Smooth muscle cell (in vitro differentiated cells): ENCODE results near the gene PITPNM2. TPM values are rescaled to one million over a fixed set of nuclear protein-coding genes. Genes with fewer than 3 reads are reported as not detected.

Experiments
- DNase-seq: peaks from one replicate; lab custom pipeline; 2025; ENCODE audit not compliant: unreplicated experiment; lab: John Stamatoyannopoulos, UW
- H2AFZ ChIP-seq: fragments of 200-600 bp; sonication (generic); 2 replicates; pipeline ENCODE4 v1.6.0; 2016; ENCODE audit warnings: antibody characterized with exemption, low read depth, mild to moderate bottlenecking
- H3F3A ChIP-seq: fragments of 200-600 bp; sonication (generic); 2 replicates; pipeline ENCODE4 v1.6.0; 2017; ENCODE audit warnings: antibody characterized with exemption, low read depth
- H3K27ac ChIP-seq: fragments of 200-600 bp; sonication (generic); 2 replicates; pipeline ENCODE4 v1.5.1; 2016; ENCODE audit warnings: low read depth, mild to moderate bottlenecking
- H3K27me3 ChIP-seq: fragments of 200-600 bp; sonication (generic); 2 replicates; pipeline ENCODE4 v1.6.1; 2016; ENCODE audit warnings: low read depth, mild to moderate bottlenecking
- H3K36me3 ChIP-seq: fragments of 200-600 bp; sonication (generic); 2 replicates; pipeline ENCODE4 v1.5.1; 2016; ENCODE audit warnings: low read depth
- H3K4me1 ChIP-seq: fragments of 200-600 bp; sonication (generic); 2 replicates; pipeline ENCODE4 v1.5.1; 2016; ENCODE audit warnings: low read depth
- H3K4me2 ChIP-seq: fragments of 200-600 bp; sonication (generic); 2 replicates; pipeline ENCODE4 v1.6.0; 2016; ENCODE audit warnings: mild to moderate bottlenecking
- H3K4me3 ChIP-seq: fragments of 200-600 bp; sonication (generic); 2 replicates; pipeline ENCODE4 v1.5.1; 2016; ENCODE audit warnings: mild to moderate bottlenecking
- H3K79me2 ChIP-seq: fragments of 200-600 bp; sonication (generic); 2 replicates; pipeline ENCODE4 v1.6.0; 2016; ENCODE audit warnings: low read depth, mild to moderate bottlenecking
- H3K9ac ChIP-seq: fragments of 200-600 bp; sonication (generic); 2 replicates; pipeline ENCODE4 v1.6.0; 2016; ENCODE audit warnings: low read depth
- H3K9me3 ChIP-seq: fragments of 200-600 bp; sonication (generic); replicated peaks from 2 replicates; pipeline ENCODE4 v1.5.1; 2016; ENCODE audit warnings: low read depth
- H4K20me1 ChIP-seq: fragments of 200-600 bp; sonication (generic); 2 replicates; pipeline ENCODE4 v1.6.0; 2016; ENCODE audit warnings: low read depth
- CTCF ChIP-seq: fragments of 200-600 bp; sonication (generic); IDR thresholded peaks from 2 replicates; pipeline ENCODE4 v1.5.1; 2017; ENCODE audit warnings: borderline replicate concordance, mild to moderate bottlenecking, antibody characterized with exemption; ENCODE audit not compliant: insufficient read depth, poor library complexity, severe bottlenecking
- WGBS: methylation state at CpG from one replicate; pipeline ENCODE4 v1.1.7; 2016; ENCODE audit warnings: low lambda C conversion rate; 5-methylcytosine and 5-hydroxymethylcytosine counted together
- polyA plus RNA-seq: library from polyadenylated mRNA; unstranded; fragments of >200 nt; fragmentation: Nextera tagmentation; extraction: Ambion mirVana; gene quantifications from 2 replicates; pipeline ENCODE4 v1.2.1, GENCODE V29; 2016
- total RNA-seq: library from RNA; depleted of rRNA; stranded (reverse); fragments of >200 nt; gene quantifications from 2 replicates; pipeline ENCODE4 v1.2.3, GENCODE V29; 2014

The PITPNM2 gene
- total and polyA plus RNA-seq, 2 experiments from 2014 or later, result 1.3 to 1.7 TPM

- Histone ChIP-seq H3F3A (peaks cover 8% of the 10 kb centered on the region), H3K27me3 (no peaks in the 10 kb centered on the region), H4K20me1 (no peaks in the 10 kb centered on the region), H2AFZ (no peak overlapping the region), H3K4me1 (peaks cover 10% of the 10 kb centered on the region), H3K9ac (peak overlapping the region; percentile 14), H3K9me3 (no peaks in the 10 kb centered on the region), H3K4me3 (no peak overlapping the region), H3K27ac (peak overlapping the region; percentile 83), H3K79me2 (peaks cover 30% of the 10 kb centered on the region), H3K4me2 (peak overlapping the region; percentile 65), H3K36me3 (no peaks in the 10 kb centered on the region)
- 28% methylated on average over 6 of the region's 6 CpGs for WGBS
- peak; percentile 22 for TF ChIP-seq CTCF
- DNase-seq, result peak; percentile 36
Measured at GRCh38 chr12:123126294-123127181, 24.4 kb downstream of the PITPNM2 start.

- 94% methylated on average over 3 of the region's 3 CpGs for WGBS
Measured at GRCh38 chr12:123122626-123123025, 28.3 kb downstream of the PITPNM2 start.

GRCh38 chr12:123121670-123122069 lies 29.2 kb downstream of the PITPNM2 start:
- H3K9me3 ChIP-seq, result no peaks in the 10 kb centered on the region
- H3K4me2 ChIP-seq, result no peak overlapping the region
- H3K79me2 ChIP-seq, result peaks cover 27% of the 10 kb centered on the region
- no peak overlapping the region for H3K27ac ChIP-seq
- no peak overlapping the region for H3K4me3 ChIP-seq
- peaks cover 22% of the 10 kb centered on the region for H4K20me1 ChIP-seq
- no peak for DNase-seq
- H3F3A ChIP-seq, result no peaks in the 10 kb centered on the region
- H3K9ac ChIP-seq, result no peak overlapping the region
- WGBS, result 89% methylated on average over 6 of the region's 6 CpGs
- TF ChIP-seq CTCF, result no peak
- peaks cover 5% of the 10 kb centered on the region for H3K4me1 ChIP-seq
- no peaks in the 10 kb centered on the region for H3K36me3 ChIP-seq
- H3K27me3 ChIP-seq, result no peaks in the 10 kb centered on the region
- H2AFZ ChIP-seq, result no peak overlapping the region

More at GRCh38 chr12:123122626-123123025, 28.3 kb downstream of the PITPNM2 start:
- Histone ChIP-seq H3F3A (peaks cover 8% of the 10 kb centered on the region), H3K9me3 (no peaks in the 10 kb centered on the region), H3K4me1 (peaks cover 5% of the 10 kb centered on the region), H3K36me3 (no peaks in the 10 kb centered on the region), H3K4me3 (no peak overlapping the region), H2AFZ (no peak overlapping the region), H3K4me2 (no peak overlapping the region), H3K27ac (no peak overlapping the region), H3K27me3 (no peaks in the 10 kb centered on the region), H3K79me2 (peaks cover 22% of the 10 kb centered on the region), H4K20me1 (peaks cover 14% of the 10 kb centered on the region), H3K9ac (no peak overlapping the region)
- no peak for TF ChIP-seq CTCF
- no peak for DNase-seq
